MV-4-11 (cell line): ENCODE data around the gene PAQR5.
"Not testable (repeated sequence)": the region's sequence is repeated elsewhere in the genome, so short reads cannot be mapped to it uniquely, and the experiment has no call there.

Experiments used
- DNase-seq: peaks from one replicate; lab custom pipeline; 2025; lab: John Stamatoyannopoulos, UW

Gene PAQR5

DNA sequence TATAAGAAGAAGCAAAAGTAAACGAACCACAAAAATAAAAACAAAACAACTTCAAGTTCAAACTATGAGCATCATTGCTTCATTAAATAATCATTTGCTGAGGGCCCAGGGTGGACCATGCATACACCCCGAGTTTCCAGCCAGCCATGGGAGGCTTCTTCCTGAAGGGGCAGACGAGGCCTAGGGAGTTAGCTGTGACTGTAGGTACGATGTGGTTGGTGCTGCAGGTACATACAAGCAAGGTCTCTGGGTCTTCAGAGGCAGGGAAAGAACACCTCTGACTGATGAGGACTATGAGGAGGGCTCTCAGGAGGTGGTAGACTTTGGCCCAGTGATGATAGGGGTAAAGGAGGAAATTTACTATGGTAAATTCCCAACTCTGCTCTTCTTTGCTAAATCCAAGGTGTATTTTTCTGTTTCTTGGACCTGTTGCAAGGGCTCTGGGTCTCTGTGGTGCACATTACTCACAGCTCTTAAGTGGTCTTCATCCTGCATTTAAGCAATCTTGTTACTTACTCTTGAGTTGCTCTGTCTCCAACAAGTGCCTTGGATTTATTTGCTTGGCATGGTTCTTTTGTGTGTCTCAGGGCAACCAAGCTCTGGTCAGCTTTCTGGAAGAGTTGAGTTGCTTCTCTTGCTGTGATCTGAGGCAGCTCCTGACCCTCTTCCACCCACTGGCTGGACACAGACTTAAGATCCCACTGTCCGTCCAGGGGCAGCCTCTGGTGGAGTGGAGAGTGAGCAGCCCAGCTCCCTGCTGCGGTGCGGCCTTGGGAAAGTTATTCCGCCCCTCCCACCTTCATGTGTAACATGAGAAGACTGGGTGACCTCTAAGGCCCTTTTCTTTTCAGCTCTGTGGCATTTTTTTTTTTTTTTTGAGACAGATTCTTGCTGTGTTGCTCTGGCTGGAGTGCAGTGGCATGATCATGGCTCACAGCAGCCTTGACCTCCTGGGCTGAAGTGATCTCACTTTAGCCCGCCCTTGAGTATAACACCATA lies 59.4 kb downstream of the PAQR5 start:
- no peak for DNase-seq

- no peak for DNase-seq
Observed at GRCh38 chr15:69358850-69359249, 60.1 kb downstream of the PAQR5 start.

- no peak for DNase-seq
Observed at GRCh38 chr15:69359722-69360121, 61.0 kb downstream of the PAQR5 start.

GRCh38 chr15:69360642-69361041 lies 61.9 kb downstream of the PAQR5 start:
- DNase-seq = no peak

DNA sequence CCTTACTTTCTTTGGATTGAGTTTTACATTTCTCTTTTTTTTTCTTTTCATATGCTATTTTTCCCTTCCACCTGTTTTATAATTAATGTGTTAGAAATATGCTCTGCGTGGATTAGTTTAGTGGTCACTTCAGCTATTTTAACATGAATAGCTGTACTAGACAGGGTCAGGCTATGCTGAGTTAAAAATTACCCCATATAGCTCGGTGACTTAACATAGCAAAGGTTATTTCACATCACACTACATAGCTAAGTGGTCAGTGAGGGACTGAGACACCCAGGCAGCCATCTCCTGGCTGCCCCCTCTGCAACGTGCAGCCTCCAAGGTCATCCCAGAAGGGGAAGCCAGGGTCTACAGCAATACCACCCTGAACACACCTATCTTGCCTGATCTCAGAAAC lies 68.5 kb downstream of the PAQR5 start:
- no peak for DNase-seq

GRCh38 chr15:69369631-69370030 lies 70.9 kb downstream of the PAQR5 start:
- no peak for DNase-seq

DNA sequence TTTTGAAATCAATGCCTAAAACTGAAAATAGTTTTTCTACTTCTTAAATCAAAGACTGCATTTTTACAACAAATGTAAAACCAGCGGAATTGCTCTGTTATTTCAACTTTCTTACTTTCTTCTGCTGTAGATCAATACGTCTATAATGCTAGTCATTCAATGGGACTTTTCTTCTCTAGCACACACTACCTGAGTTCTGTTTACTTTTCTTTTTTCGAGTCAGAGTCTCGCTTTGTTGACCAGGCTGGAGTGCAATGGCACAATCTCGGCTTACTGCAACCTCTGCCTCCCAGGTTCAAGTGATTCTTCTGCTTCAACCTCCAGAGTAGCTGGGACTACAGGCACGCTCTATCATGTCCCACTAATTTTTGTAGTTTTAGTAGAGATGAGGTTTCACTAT lies 74.7 kb downstream of the PAQR5 start:
- DNase-seq = no peak

DNA sequence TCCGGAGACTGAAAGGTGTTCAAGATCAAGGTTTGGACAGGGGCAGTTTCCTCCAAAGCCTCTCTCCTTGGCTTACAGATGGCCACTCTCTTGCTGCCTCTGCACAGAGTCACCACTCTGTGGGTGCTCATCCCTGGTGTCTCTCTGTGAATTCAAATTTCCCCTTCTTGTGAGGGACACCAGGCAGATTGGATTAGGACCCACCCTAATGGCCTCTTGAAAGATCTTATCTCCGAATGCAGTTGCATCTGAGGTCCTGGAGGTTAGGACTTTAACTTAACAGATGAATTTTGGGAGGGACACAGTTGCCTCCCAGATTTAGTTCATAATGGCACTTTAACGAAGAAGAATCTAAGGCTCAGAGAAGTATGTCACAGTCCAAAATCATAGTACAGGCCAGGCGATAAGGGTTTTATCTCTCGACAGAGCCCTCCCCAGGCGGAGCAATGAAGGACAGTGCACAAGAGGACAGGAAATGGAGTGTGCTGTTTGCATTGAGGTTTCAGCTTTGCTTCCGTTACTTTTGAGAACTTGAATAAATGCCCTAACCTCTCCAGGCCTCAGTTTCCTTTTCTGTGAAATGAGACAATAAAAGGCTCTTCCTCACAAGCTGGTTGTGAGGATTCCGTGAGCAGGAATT lies 76.6 kb downstream of the PAQR5 start:
- DNase-seq = no peak

DNA sequence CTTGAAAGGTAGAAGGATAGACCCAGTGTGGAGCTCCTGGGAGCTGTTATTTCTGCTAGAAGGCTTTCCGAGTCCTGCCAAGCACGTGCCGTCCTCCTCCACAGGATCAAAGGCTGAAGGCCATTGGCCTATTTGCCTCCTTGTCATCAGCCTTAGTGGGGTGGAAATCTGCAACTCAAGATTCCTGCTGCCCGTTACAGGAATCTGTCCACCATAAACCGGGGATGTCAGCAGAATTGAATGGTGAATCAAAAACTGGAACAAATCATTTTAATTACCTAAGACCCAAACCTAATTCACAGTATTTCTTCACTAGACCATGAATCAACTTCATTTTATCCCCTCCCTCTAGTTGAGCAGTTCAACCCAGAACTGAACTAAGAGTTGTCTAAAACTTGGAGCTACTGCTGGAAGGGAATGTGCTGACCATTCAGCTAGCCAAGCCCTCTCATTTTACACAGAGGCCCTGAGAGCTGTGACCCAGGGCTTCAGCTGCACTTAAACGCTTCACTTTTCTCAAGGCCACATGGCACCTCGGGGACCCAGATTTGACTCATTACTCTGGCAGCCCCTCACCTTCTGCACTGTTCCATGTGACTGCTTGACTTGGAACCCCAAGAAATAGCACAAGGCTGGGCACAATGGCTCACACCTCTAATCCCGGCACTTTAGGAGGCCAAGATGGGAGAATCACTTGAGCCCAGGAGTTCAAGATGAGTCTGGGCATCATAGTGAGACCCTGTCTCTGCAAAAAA lies 78.7 kb downstream of the PAQR5 start:
- no peak for DNase-seq

GRCh38 chr15:69380100-69380725 lies 81.5 kb downstream of the PAQR5 start:
- no peak for DNase-seq

- DNase-seq = no peak
Observed at GRCh38 chr15:69380726-69381105, 82.0 kb downstream of the PAQR5 start.

- not testable (repeated sequence) for DNase-seq
Observed at GRCh38 chr15:69382176-69382575, 83.5 kb downstream of the PAQR5 start.

DNA sequence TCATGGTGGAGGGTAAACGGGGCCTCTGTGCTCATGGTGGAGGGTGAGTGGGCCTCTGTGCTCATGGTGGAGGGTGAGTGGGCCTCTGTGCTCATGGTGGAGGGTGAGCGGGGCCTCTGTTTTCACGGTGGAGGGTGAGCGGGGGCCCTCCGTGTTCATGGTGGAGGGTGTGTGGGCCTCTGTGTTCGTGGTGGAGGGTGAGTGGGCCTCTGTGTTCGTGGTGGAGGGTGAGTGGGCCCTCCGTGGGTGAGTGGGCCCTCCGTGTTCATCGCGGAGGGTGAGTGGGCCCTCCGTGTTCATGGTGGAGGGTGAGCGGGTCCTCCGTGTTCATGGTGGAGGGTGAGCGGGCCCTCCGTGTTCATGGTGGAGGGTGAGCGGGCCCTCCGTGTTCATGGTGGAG lies 85.4 kb downstream of the PAQR5 start:
- not testable (repeated sequence) for DNase-seq

GRCh38 chr15:69384626-69385598 lies 86.2 kb downstream of the PAQR5 start:
- no peak for DNase-seq

DNA sequence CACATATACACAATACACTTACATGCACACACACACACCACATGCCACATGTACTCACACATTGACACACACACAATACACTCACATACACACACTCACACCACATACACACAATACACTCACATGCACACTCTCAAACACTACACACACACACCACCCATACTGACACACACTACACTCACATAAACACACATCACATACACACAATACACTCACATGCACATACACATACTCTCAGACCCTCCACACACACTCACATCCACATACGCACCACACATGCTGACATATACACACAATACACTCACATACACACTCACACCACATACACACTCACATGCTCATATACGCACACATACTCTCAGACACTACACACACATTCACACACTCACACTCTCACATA lies 87.1 kb downstream of the PAQR5 start:
- DNase-seq = no peak

GRCh38 chr15:69386284-69386683 lies 87.6 kb downstream of the PAQR5 start:
- no peak for DNase-seq

- DNase-seq = no peak
Observed at GRCh38 chr15:69388260-69388705, 89.6 kb downstream of the PAQR5 start.

- DNase-seq = no peak
Observed at GRCh38 chr15:69389426-69389825, 90.7 kb downstream of the PAQR5 start.

DNA sequence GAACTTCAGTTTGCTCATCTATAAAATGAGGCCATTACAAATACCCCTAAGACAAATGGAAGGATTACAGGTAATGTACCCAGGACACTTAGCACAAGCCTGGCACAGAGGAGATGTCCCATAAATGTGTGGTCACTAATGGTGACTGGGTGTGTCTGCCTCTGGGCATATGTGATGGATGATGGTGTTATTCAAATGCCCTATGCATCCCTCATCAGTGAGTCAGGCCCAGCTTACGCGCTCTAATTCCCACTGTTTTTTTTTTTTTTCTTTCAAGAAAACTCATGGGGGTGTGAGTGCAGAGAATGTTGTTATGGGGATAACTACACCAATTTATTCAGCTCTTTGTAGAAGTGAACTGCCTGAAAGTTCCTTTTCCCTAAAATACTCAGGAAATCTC lies 91.9 kb downstream of the PAQR5 start:
- DNase-seq = no peak

GRCh38 chr15:69391046-69391757 lies 92.5 kb downstream of the PAQR5 start:
- DNase-seq = no peak
